NCI-H1417 (cell line): Measurements from ENCODE around the gene PHAX.
"Not testable (repeated sequence)": the region's sequence is repeated elsewhere in the genome, so short reads cannot be mapped to it uniquely, and the experiment has no call there.

Experiments
- DNase-seq, 3 experiments: peaks; one replicate each; lab custom pipeline; 2025; lab: John Stamatoyannopoulos, UW

PHAX gene

GRCh38 chr5:126659805-126660482 is 59.2 kb downstream of the PHAX start:
- DNase-seq: no peak

GRCh38 chr5:126664586-126664985 is 63.8 kb downstream of the PHAX start:
- DNase-seq: no peak

- not testable (repeated sequence) for DNase-seq
Observed at GRCh38 chr5:126670109-126670508, 69.4 kb downstream of the PHAX start.

GRCh38 chr5:126671681-126672080 is 70.9 kb downstream of the PHAX start:
- not testable (repeated sequence) for DNase-seq

GRCh38 chr5:126673477-126673876 is 72.7 kb downstream of the PHAX start:
- DNase-seq: no peak

GRCh38 chr5:126674145-126674544 is 73.4 kb downstream of the PHAX start:
- peak in 1 of 3 experiments; percentile 34 for DNase-seq

GRCh38 chr5:126675338-126675737 is 74.6 kb downstream of the PHAX start:
- DNase-seq: peak in 1 of 3 experiments; percentile 2

GRCh38 chr5:126676195-126676624 is 75.5 kb downstream of the PHAX start:
- peak; percentile 21 to 72 (median 52) for DNase-seq
